Globus pallidus (tissue), 1 donor: Measurements from ENCODE around the gene CXCR3.
"Not testable (repeated sequence)": the region's sequence is repeated elsewhere in the genome, so short reads cannot be mapped to it uniquely, and the experiment has no call there.

ENCODE experiments used
- DNase-seq: peaks from one replicate; pipeline ENCODE4 v3.0.0-alpha.2; 2015; ENCODE audit warnings: low spot score

The CXCR3 gene

DNA sequence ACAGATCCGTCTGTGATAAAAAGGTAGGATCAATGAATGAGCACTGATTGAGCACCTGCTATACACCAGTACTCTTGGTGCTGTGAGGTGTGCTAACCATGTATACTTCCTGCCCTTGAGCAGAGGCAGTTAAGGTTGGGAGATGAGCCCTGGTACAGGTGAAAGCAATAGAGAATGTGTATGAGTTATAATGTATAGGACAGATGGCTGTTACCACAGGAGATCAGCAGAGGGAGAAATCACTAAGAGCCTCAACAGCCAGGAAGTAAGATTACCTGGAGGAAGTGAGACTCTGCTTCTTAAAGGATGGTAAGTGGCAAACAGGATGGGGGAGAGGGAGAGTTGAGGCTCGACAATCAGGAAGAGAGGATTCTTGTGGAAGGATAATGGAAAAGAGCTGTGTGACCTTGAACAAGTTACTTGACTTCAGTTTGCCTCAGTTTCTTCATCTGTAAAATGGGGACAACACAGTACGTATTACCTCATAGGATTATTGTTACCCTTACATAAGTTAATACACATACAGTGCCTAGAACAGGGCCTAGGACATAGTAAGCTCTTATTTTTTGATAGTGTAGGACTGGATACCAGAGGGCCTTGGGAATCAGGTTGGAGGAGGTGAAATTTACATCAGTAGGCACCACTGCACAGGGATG, 9.1 kb downstream of the CXCR3 start:
- no peak for DNase-seq

DNA sequence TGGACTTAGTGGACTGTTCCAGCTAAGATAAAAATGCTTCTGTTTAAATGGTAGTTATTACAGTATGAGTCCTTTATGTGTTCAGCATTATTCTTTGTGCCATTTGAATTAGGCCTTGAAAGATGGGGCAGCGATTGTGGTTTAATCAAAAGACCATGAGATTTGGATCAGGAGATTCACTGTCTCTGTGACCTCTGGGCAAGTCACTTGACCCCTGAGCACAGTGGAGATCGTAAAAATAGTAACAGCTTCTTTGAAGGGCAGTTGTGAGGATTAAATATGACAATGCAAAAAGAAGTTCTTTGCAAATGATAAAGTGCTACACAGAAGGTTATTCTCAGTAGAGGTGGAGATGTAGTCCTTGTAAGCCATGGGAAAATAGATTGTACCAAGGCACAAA, 10.8 kb downstream of the CXCR3 start:
- DNase-seq = no peak

DNA sequence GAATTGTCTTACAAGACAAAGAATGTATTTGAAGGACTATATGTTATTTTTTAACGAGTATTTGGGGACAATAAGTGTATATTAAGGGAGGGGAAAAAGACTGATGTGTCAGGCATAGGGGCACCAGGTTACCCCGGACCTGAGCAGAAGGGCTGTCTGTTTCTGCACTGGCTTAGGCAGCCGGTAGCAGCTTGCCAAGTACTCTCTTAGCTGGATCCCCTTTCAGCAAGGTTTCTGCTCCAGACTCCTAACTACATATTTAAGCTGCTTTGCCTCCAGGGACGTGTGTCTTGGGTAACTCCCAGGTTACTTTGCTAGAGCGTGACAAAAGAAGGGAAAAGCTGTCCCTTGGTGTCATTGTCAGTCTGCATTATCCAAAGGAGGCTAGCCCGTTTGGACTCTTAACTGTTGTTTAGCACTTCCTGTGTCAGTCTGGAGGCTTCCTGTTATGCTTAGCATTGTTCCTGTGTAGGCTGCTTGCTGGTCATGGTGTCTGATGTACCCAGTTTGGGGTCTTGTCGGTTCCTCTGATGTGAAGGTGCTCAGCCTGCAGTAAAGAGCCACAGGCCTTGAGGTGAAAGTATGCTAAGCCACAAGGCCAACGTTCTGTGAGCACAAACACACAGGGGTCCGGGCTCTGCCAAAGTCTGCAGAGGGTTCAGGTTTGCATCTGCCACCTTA, 11.6 kb downstream of the CXCR3 start:
- DNase-seq = no peak

DNA sequence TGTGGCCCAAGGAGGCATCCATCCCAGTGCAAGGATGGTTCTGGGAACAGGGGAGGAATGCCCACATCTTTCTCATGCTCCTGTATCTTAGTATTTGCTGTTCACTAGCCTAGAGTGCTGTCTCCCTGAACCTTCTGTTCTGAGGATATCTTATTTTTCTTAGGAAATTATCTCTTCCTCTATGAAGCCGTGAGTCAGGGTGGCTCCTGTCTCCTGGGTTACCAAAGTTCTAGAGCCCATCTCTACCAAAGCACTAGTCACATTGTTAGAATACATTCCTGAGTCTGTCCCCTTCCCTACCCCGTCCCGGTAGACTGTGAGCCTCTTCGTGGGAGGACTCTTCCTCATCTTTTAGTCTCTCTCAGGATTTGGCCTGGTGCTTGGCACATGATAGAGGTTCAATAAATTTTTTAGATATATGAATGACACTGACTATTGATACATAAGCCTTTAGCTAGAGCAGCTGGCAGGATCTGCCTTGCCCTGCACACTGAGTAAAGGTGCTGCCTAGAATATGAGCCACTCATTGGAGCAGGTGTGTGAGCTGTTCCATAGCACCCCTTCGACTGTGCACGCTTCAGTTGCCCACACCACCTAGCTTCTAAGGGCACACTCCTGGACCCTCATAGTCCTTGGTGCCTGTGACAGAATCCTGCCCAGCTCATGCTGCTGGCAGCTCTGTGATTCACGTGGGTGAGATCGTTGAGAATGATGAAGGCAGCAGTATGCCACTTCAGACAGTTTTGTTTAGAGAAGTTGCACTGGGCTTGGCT, 13.3 kb downstream of the CXCR3 start:
- no peak for DNase-seq

DNA sequence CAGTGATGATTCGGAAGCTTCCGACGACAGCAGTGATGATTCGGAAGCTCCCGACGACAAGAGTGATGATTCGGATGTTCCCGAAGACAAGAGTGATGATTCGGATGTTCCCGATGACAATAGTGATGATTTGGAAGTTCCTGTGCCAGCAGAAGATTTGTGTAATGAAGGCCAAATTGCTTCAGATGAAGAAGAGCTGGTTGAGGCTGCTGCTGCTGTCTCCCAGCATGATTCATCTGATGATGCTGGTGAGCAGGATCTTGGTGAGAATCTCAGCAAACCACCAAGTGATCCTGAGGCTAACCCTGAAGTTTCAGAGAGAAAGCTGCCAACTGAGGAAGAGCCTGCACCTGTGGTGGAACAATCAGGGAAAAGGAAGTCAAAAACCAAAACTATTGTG, 14.2 kb downstream of the CXCR3 start:
- DNase-seq = no peak

DNA sequence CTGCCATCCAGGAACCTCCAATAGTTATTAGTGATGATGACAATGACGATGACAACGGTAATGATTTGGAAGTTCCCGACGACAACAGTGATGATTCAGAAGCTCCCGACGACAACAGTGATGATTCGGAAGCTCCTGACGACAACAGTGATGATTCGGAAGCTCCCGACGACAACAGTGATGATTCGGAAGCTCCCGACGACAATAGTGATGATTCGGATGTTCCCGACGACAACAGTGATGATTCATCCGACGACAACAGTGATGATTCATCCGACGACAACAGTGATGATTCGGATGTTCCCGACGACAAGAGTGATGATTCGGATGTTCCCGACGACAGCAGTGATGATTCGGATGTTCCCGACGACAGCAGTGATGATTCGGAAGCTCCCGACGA, 14.7 kb downstream of the CXCR3 start:
- no peak for DNase-seq

DNA sequence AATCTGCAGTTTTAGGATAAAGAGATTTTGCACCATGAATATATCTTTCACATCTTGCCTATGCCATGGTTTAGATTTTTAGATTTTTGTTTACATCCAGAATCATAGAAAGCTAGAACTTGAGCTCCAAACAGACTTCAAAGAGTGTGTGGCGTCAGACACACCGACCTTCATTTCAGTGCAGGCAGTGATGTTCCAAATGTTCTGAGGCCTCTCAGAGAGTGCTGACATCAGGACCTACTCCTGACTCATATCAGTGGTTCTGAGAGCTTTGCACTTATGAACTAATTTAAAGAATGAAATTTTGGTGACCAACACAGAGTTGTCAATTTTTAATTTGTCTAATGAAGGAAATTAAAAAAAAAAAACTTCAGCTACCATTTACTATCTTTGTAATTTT, 18.3 kb downstream of the CXCR3 start:
- DNase-seq = no peak

DNA sequence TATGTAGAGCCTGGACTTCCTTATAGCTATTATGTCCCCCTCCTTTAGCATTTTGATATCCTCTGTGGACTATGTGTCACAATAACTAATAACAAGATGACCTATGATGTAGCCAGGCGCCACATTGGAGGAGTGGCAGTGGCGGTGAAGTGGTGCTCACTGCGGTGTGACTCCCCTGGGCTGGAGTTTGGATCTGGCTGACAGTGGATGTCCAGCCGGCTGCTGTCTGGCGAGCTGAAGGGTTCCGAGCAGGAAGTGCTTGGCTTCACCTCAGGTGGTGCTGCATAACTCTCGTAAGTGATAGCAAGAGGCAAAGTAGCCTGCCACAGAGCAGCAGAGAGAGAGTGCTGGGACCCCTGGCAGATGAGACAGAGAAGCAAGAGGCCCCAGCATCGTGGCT, 25.1 kb downstream of the CXCR3 start:
- not testable (repeated sequence) for DNase-seq

DNA sequence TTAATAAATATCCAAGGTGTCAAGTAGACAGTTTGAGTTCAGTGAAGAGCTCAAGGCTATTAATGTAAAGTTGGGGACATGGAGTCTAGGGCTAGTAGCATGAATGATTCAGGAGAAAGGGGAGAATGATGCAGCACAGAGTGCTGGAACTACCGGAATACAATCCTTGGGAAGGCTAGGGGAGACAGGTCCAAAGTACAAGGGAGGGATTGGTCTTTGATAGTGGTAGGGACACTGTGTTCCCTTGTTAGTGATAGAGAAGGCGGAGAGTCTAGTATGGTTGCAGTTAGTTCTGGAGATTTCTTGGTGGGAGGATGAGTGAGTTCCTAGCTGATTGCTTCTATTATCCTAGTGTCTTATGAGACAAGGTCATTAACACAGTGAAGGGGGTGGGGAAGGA, 31.4 kb downstream of the CXCR3 start:
- DNase-seq = no peak

DNA sequence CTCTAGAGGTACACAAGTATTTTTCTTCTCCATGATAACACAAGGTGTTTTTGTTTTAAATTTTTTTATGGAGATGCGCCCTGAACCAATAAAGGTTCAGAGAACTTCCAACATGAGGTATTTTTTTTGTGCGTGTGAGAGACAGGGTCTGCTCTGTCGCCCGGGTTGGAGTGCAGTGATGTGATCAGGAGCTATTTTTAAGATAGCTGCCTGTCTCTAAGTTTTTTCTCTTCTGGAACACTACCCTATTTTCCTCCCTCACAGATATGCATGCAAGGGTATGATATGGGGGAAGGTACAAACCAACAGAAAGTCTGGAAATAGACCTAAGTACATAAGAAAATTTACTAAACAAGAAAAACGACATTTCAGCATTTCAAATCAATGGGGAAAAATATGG, 37.1 kb downstream of the CXCR3 start:
- no peak for DNase-seq

DNA sequence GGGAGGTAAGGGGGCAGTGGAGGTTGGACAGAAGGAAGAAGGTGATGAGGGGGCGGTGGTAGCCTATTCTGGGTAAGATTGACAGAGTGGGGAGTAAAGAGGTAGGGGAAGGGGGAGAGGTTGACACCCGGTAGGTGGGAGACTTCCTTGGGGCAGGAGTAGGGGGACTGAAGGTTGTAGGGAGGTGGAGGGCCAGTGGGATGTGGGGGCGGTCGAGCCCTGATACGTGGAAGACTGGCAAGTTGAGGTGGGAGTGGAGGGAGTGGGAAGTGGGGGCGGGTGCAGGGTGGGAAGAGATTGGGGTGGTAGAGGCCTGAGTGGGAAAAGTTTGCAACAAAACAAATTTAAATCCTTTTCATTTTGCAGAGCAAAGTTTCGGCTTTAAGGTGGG, 38.3 kb downstream of the CXCR3 start:
- no peak for DNase-seq

DNA sequence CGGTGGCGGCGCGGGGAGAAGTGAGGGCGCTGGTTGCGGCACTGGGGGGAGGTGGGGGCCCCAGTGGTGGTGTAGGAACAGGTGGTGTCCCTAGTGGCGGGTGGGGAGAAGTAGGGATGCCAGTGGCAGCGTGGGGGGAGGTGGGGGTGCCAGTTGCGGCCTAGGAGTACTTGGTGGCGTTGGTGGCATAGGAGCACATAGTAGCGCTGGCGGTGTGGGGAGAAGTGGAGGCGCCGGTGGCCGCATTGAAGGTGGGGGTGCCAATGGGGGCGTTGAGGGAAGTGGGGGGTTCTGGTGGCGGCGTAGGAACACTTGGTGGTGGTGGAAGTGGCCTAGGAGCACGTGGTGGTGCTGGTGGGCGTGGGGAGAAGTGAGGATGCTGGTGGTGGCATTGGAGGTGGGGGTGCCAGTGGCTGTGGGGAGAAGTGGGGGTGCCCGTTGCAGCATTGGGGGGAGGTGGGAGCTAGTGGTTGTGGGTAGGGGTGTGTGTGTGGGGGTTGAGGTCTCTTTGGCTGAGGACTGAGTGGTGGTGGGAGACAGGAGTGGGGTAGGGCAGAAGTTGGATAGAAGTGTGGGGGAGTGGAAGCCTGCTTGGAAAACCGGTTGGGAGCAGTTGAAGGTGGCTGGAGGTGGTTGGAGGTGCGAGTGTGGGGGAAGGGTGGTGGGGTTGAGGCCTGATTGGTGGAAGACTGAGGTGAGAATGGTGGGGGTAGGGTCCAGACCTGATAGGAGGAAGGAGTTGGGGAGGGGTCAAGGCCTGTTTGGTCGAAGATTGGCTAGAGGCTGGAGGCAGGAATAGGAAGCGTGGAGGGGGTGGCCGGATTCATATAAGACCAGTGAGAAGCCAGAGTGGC, 38.9 kb downstream of the CXCR3 start:
- DNase-seq = no peak

DNA sequence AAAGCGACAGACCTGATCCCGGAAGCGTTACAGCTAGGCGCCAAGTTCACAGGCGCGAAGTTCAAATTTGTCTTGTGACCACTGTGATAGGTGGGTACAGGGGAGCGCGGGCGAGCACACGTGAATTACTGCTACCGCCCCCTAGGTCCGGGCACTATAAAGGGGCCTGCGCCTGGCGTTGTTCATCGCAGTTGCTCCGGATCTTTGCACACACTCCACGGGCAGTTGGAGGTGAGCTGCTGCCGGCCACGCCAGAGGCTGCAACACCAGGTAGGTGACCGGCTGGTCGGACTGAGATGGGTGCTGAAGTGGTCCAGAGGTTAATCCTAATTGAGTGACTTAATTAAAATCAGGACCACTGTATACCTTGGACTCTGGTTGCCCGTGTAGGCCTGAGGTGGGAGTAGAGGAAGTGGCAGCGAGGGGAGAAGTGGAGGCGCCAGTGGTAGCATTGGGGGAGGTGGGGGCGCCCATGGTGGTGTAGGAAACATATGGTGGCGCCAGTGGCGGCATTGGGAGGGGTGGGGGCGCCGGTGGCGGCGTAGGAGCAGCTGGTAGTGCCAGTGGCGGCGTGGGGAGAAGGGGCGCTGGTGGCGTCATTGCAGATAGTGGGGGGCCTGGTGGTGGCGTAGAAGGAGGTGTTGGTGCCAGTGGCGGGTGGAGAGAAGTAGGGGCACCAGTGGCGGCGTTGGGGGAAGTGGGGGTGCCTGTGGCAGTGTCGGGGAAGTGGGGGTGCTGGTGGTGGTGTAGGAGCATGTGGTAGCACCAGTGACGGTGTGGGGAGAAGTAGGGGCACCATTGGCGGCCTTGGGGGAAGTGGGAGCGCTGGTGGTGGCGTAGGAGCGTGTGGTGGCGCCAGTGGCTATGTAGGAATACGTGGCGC, 39.8 kb downstream of the CXCR3 start, which contains the start of gene GCNA:
Gene GCNA (plus strand): TSS at position 185 of the 883 bp plus-strand sequence. CDS start 2,385 bp downstream, outside the sequence.
- no peak for DNase-seq

DNA sequence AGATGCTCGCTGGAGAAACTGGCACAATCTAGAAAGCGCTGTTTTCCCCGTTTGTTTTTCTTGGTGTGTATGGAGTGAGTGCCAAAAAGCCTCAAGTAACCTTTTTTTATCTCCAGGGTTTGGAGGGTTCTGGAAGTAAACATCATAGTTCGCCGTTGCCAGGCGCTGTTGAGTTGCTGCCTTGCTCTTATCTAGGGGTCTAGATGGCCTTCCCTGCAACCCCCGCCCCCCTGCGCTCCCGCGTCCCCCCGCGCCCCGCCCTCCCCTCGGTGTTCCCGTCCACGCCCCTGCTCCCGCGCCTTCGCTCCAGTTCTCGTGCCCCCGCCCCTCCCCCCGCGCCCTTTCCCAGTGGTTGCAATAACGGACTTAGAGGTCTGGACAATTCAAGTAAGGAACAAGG, 40.6 kb downstream of the CXCR3 start:
- DNase-seq = no peak

DNA sequence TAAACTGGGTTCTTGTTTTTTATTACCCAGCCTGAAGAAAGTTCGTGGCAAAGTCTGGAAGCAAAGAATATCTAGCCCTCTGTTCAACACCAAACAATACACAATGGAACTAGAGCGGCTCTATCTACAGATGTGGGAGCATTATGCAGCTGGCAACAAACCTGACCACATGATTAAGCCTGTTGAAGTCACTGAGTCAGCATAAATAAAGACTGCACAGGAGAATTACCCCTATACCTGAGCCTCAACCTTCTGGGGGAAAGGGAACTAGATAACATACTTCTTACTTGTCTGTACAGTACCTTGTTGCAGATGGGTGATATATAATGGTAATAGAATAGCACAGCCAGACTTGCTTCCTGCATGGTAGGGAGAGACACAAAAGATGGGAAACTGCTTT, 44.7 kb downstream of the CXCR3 start:
- DNase-seq = no peak

DNA sequence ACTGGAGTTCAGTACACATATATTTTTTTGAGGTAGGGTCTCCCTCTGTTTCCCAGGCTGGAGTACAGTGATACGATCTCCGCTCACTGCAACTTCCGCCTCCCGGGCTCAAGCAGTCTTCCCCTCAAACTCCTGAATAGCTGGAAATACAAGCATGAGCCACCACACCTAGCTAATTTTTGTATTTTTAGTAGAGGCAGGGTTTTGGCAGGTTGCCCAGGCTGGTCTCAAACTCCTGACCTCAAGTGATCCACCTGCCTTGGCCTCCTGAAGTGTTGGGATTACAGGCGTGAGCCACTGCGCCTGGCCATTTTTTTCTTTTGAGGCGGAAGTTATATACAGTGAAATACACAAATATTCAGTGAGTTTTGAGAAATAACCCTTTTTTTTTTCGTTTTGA, 46.9 kb downstream of the CXCR3 start:
- DNase-seq = not testable (repeated sequence)
